Measurements from ENCODE around the gene UBE2J2. TPM values are rescaled to one million over a fixed set of nuclear protein-coding genes. Genes with fewer than 3 reads are reported as not detected.

The UBE2J2 gene
- polyA plus RNA-seq, 1 of the 3 experiments (the other 2 are of a cell fraction): 47.5 TPM

GRCh38 chr1:1228187-1228586 lies 45.5 kb downstream of the UBE2J2 start:
- Histone ChIP-seq H3K4me3 (ENCODE audit: low read depth in 2 of 2, low read length in 1 of 2) (no peak overlapping the region), H3K27ac (ENCODE audit: low read depth in 2 of 2, low read length in 1 of 2) (no peak overlapping the region), H3K9ac (no peak overlapping the region), H3K36me3 (replicated peaks in 1 of 2; ENCODE audit: control insufficient read depth in 1 of 2, insufficient read depth in 2 of 2, low read length in 1 of 2) (peaks cover 0 to 25% of the 10 kb centered on the region in 2 experiments), H3K4me2 (no peak overlapping the region), H3K4me1 (ENCODE audit: control insufficient read depth in 1 of 2, insufficient read depth in 2 of 2, low read depth in 1 of 2, low read length in 1 of 2) (peaks cover 0 to 13% of the 10 kb centered on the region in 2 experiments; a peak in 1 of 4 replicates), H3F3A (replicated peaks; ENCODE audit: insufficient read depth) (peaks cover 7% of the 10 kb centered on the region), H2AFZ (ENCODE audit: low read depth) (no peak overlapping the region), H3K9me2 (no peaks in the 10 kb centered on the region), H3K27me3 (ENCODE audit: insufficient read depth) (no peaks in the 10 kb centered on the region), H3K9me3 (no peaks in the 10 kb centered on the region), H4K20me1 (ENCODE audit: insufficient read depth) (peaks cover 13% of the 10 kb centered on the region; the same call in 1 of the 2 replicates), H3K79me2 (ENCODE audit: insufficient read depth) (peaks cover 56% of the 10 kb centered on the region)
- TF ChIP-seq FOSL2 (IDR thresholded peaks at IDR 0.05; ENCODE audit: borderline replicate concordance, low read depth) (no peak), RCOR1 (IDR thresholded peaks at IDR 0.05; ENCODE audit: low read length) (no peak), CHD2 (IDR thresholded peaks at IDR 0.05; ENCODE audit: low read length, partially characterized antibody) (no peak), MAX (IDR thresholded peaks at IDR 0.05; ENCODE audit: low read depth) (no peak), GATA2 (CRISPR knock-in tag; IDR thresholded peaks at IDR 0.05) (no peak), ELF1 (IDR thresholded peaks at IDR 0.05) (no peak), USF1 (IDR thresholded peaks at IDR 0.05; ENCODE audit: borderline replicate concordance, low read depth) (no peak), NFIC (IDR thresholded peaks at IDR 0.05; ENCODE audit: borderline replicate concordance) (no peak), MXI1 (IDR thresholded peaks at IDR 0.05; ENCODE audit: low read depth, low read length) (no peak), JUND (IDR thresholded peaks at IDR 0.05) (no peak), POLR2AphosphoS5 (IDR thresholded peaks at IDR 0.05; ENCODE audit: low read depth, low read length) (no peak), FOXJ3 (CRISPR knock-in tag; IDR thresholded peaks at IDR 0.05) (no peak), IRF3 (IDR thresholded peaks at IDR 0.05; ENCODE audit: low read depth, low read length) (no peak), MEF2A (IDR thresholded peaks at IDR 0.05; ENCODE audit: borderline replicate concordance, low read depth) (no peak), TEAD4 (IDR thresholded peaks at IDR 0.05; ENCODE audit: borderline replicate concordance, insufficient read depth) (no peak), RFX5 (IDR thresholded peaks at IDR 0.05; ENCODE audit: low read length) (no peak), EZH2phosphoT487 (IDR thresholded peaks at IDR 0.05; ENCODE audit: borderline replicate concordance, low read depth) (no peak), NRF1 (IDR thresholded peaks at IDR 0.05; ENCODE audit: low read depth, low read length) (no peak), USF2 (IDR thresholded peaks at IDR 0.05; ENCODE audit: borderline replicate concordance, low read depth, low read length) (no peak)
- 100% methylated on average over 8 of the region's 30 CpGs for WGBS (ENCODE audit: low lambda C conversion rate)
- ChIA-PET CTCF (interaction anchor here (7.4 kb wide), 1 partner anchor 106 kb away, joined by 37 read pairs; no protein-coding TSS in a partner anchor), POLR2A (no interaction called here)
- DNase-seq: no peak

All from SK-N-SH (cell line).